SK-N-SH (cell line): ENCODE measurements around the gene PCDH20.

Experiments
- CHD2 ChIP-seq: fragments of 150-350 bp; IDR thresholded peaks from 2 replicates; pipeline ENCODE4 v1.6.1; 2018; ENCODE audit warnings: low read length; ENCODE audit not compliant: partially characterized antibody
- EP300 ChIP-seq, 2 experiments: IDR thresholded peaks; 2 replicates each; pipeline versions ENCODE4 v1.4.0 to v1.6.1; 2012; ENCODE audit warnings: borderline replicate concordance in 1 of 2, low read depth in 1 of 2, low read length in 1 of 2
- EZH2phosphoT487 ChIP-seq: fragments of 200-600 bp; sonication (generic); IDR thresholded peaks from 2 replicates; pipeline ENCODE4 v1.6.1; 2017; ENCODE audit warnings: low read depth, mixed run types, mild to moderate bottlenecking, antibody characterized with exemption, moderate library complexity, borderline replicate concordance
- MAX ChIP-seq: IDR thresholded peaks from 2 replicates; pipeline ENCODE4 v1.4.0; 2012; ENCODE audit warnings: low read depth
- MXI1 ChIP-seq: IDR thresholded peaks from 2 replicates; pipeline ENCODE4 v1.6.1; 2012; ENCODE audit warnings: mild to moderate bottlenecking, low read depth, low read length, improper control_type of control experiment
- POLR2AphosphoS5 ChIP-seq: IDR thresholded peaks from 2 replicates; pipeline ENCODE4 v1.6.1; 2012; ENCODE audit warnings: low read depth, low read length
- REST ChIP-seq: IDR thresholded peaks from 2 replicates; pipeline ENCODE4 v1.6.1; 2012; ENCODE audit warnings: mild to moderate bottlenecking, low read depth, low read length, moderate library complexity
- RFX5 ChIP-seq: IDR thresholded peaks from 2 replicates; pipeline ENCODE4 v1.6.1; 2012; ENCODE audit warnings: mild to moderate bottlenecking, improper control_type of control experiment, low read length
- SMC3 ChIP-seq: IDR thresholded peaks from 2 replicates; pipeline ENCODE4 v1.6.1; 2012; ENCODE audit warnings: low read depth, low read length, improper control_type of control experiment
- TAF1 ChIP-seq: IDR thresholded peaks from 2 replicates; pipeline ENCODE4 v1.6.1; 2012; ENCODE audit warnings: low read depth, mild to moderate bottlenecking, low read length, moderate library complexity, borderline replicate concordance
- TEAD4 ChIP-seq: IDR thresholded peaks from 2 replicates; pipeline ENCODE4 v1.4.0; 2012; ENCODE audit warnings: mild to moderate bottlenecking, borderline replicate concordance; ENCODE audit not compliant: insufficient read depth
- YY1 ChIP-seq: IDR thresholded peaks from 2 replicates; pipeline ENCODE4 v1.4.0; 2012; ENCODE audit warnings: low read depth, mild to moderate bottlenecking
- TF ChIP-seq, protein P1 (sequence below): fragments of 200-600 bp; sonication (generic); IDR thresholded peaks from 2 replicates; pipeline ENCODE4 v1.6.1; 2017; ENCODE audit warnings: antibody characterized with exemption, mild to moderate bottlenecking, moderate library complexity

DNA sequence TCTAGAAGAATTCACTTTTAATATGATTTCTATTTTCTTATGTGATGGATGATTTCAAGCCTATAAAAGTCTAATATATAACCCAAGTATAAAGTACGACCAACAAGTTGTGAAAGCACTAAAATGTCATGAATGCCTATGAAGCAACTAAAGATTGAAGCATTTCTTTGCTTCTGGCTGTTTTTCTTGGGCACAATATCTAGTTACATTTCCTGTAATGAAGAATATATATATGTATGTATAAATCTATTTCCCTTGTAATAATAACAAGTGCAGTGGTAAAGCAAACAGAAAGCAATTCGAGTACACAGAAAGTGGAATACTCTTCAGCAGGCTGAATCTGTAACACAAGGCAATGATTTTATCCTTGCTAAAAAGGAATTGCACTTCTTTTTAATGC, 5.4 kb downstream of the PCDH20 start:
- TF ChIP-seq, protein P1, sequence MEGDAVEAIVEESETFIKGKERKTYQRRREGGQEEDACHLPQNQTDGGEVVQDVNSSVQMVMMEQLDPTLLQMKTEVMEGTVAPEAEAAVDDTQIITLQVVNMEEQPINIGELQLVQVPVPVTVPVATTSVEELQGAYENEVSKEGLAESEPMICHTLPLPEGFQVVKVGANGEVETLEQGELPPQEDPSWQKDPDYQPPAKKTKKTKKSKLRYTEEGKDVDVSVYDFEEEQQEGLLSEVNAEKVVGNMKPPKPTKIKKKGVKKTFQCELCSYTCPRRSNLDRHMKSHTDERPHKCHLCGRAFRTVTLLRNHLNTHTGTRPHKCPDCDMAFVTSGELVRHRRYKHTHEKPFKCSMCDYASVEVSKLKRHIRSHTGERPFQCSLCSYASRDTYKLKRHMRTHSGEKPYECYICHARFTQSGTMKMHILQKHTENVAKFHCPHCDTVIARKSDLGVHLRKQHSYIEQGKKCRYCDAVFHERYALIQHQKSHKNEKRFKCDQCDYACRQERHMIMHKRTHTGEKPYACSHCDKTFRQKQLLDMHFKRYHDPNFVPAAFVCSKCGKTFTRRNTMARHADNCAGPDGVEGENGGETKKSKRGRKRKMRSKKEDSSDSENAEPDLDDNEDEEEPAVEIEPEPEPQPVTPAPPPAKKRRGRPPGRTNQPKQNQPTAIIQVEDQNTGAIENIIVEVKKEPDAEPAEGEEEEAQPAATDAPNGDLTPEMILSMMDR, result no peak
- no peak for TF ChIP-seq TAF1
- TF ChIP-seq YY1, result no peak
- no peak for TF ChIP-seq SMC3
- no peak for TF ChIP-seq POLR2AphosphoS5
- no peak for TF ChIP-seq RFX5
- no peak for TF ChIP-seq TEAD4
- TF ChIP-seq MXI1, result no peak
- TF ChIP-seq CHD2, result no peak
- TF ChIP-seq MAX, result no peak
- TF ChIP-seq EZH2phosphoT487, result no peak
- no peak for TF ChIP-seq EP300 (IDR thresholded peaks at IDR 0.05; ENCODE audit: borderline replicate concordance in 1 of 2, low read depth in 1 of 2, low read length in 1 of 2)
- no peak for TF ChIP-seq REST
